ENCODE results near the gene CHERP. TPM values are rescaled to one million over a fixed set of nuclear protein-coding genes. Genes with fewer than 3 reads are reported as not detected.

Gene CHERP
- total and polyA plus RNA-seq, 2 of the 8 experiments (the other 6 are each of a cell fraction or from before 2014, with no cell fraction given): 13.9 to 73.7 TPM

DNA sequence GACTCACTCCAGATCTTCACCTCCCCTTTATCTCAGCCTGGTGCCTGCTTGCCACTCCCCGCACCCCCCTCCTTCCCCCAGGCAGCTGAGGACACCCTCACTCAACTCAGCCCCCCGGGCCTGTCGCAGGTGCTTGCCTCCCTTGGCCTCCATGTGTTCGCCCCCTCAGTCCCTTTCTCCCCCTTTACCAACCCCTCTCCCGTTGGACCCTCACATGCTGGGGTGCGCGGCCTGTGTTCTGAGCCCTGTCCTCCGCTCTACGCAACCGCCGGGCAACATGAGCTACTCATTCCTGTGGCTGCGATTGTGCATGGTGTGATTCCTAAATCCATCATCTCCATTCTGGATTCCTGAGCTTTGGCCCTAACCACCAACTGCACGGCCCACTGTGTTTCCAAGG lies 5.1 kb downstream of the CHERP start (continued):
- no peak for TF ChIP-seq SP1 (IDR thresholded peaks at IDR 0.05; ENCODE audit: low read depth, low read length)

Measured in H1 (cell line).